GM20000 (cell line): Measurements from ENCODE around the gene CDH13.

Experiments
- DNase-seq: peaks from one replicate; pipeline ENCODE4 v3.0.0; 2012; ENCODE audit warnings: low spot score
- TF ChIP-seq, protein P1 (sequence below): IDR thresholded peaks from 2 replicates; pipeline ENCODE4 v1.5.1; 2012; ENCODE audit warnings: mild to moderate bottlenecking, control low read depth; ENCODE audit errors: extremely low read depth, missing control alignments

Gene CDH13

DNA sequence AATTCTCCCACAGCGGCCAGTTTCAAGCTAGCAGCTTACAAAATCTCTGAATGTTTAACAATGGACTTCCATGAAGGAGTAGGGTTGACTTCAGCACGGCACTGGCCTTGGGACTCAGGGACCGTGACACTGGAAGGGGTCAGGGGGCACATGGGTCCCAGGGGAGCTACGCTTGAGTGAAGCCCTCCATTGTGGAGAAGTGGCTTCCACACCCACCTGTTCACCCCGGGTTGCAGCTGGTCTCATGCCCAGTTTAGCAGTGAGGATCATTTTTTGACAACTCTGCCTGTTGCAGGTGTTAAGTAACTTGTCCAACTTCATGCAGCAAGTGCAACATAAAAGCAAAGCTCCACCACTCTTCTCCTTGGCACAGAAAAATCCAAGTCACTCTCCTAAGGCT is 510.2 kb downstream of the CDH13 start:
- TF ChIP-seq, protein P1, sequence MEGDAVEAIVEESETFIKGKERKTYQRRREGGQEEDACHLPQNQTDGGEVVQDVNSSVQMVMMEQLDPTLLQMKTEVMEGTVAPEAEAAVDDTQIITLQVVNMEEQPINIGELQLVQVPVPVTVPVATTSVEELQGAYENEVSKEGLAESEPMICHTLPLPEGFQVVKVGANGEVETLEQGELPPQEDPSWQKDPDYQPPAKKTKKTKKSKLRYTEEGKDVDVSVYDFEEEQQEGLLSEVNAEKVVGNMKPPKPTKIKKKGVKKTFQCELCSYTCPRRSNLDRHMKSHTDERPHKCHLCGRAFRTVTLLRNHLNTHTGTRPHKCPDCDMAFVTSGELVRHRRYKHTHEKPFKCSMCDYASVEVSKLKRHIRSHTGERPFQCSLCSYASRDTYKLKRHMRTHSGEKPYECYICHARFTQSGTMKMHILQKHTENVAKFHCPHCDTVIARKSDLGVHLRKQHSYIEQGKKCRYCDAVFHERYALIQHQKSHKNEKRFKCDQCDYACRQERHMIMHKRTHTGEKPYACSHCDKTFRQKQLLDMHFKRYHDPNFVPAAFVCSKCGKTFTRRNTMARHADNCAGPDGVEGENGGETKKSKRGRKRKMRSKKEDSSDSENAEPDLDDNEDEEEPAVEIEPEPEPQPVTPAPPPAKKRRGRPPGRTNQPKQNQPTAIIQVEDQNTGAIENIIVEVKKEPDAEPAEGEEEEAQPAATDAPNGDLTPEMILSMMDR: no peak
- no peak for DNase-seq

GRCh38 chr16:83137326-83137781 is 510.6 kb downstream of the CDH13 start:
- TF ChIP-seq, protein P1: no peak
- DNase-seq: peak; percentile 13

- TF ChIP-seq, protein P1: no peak
- DNase-seq: no peak
Observed at GRCh38 chr16:83137894-83138293, 511.1 kb downstream of the CDH13 start.

GRCh38 chr16:83138512-83138911 is 511.7 kb downstream of the CDH13 start:
- TF ChIP-seq, protein P1: no peak
- no peak for DNase-seq

DNA sequence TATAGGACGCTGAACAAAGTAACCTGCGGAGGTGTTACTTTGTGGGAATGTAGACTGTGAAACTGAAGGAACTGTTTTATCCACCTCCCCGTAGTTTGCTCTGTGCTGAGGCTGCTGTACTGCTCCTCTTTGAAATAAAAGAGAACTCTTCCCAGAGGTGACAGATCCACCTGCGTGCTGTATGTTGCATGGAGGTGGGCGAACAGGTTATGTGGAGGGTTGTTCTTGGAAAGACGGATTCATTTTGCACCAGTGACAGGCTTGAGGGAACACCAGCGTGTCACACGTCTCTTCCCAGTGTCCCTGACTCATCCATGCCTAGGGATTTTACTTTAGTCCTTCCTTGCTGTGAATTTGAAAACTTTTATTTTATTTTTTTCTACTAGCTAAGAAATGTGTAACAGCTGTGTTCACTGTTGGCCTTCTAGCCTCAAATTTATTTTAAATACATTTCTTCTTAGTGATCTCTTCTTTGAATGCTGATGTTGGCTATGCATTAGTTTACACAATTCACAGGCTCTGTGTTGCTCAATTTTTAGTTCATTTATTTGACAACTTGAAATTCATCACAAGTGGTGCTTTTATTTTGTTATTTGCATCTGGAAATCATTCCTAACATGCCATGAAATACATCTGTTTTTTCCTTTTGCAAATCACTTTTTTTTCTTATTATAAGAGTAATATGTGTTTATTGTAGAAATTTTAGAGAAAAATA is 512.4 kb downstream of the CDH13 start:
- DNase-seq: no peak
- TF ChIP-seq, protein P1: no peak

GRCh38 chr16:83143788-83144187 is 517.0 kb downstream of the CDH13 start:
- TF ChIP-seq, protein P1: no peak
- DNase-seq: no peak

GRCh38 chr16:83145297-83145696 is 518.5 kb downstream of the CDH13 start:
- no peak for DNase-seq
- TF ChIP-seq, protein P1: no peak
